WERI-Rb-1 (cell line): ENCODE data around the gene CASP12.

ENCODE experiments used
- DNase-seq: peaks from one replicate; pipeline ENCODE4 v3.0.0-alpha.2; 2020
- H3K27ac ChIP-seq: fragments of 250-450 bp; sonication (Bioruptor Pico); 2 replicates; pipeline ENCODE4 v1.5.1; 2020; ENCODE audit warnings: mild to moderate bottlenecking, moderate library complexity
- H3K27me3 ChIP-seq: fragments of 250-450 bp; sonication (Bioruptor Pico); 2 replicates; pipeline ENCODE4 v1.5.1; 2021; ENCODE audit warnings: mild to moderate bottlenecking, low read depth, moderate library complexity; ENCODE audit not compliant: insufficient read depth, severe bottlenecking
- H3K36me3 ChIP-seq: fragments of 250-450 bp; sonication (Bioruptor Pico); 2 replicates; pipeline ENCODE4 v1.5.1; 2020; ENCODE audit warnings: mild to moderate bottlenecking, moderate library complexity
- H3K4me3 ChIP-seq: 2 replicates; pipeline ENCODE4 v1.5.1; 2011; ENCODE audit warnings: low read depth, mild to moderate bottlenecking, control low read depth, low read length
- H3K9me3 ChIP-seq: fragments of 250-450 bp; sonication (Bioruptor Pico); 2 replicates; pipeline ENCODE4 v1.5.1; 2021; ENCODE audit warnings: mild to moderate bottlenecking, moderate library complexity; ENCODE audit not compliant: severe bottlenecking
- TF ChIP-seq, protein P1 (sequence below): IDR thresholded peaks from 2 replicates; pipeline ENCODE4 v1.5.1; 2011; ENCODE audit warnings: low read depth, mild to moderate bottlenecking, control low read depth, inconsistent platforms, low read length

The CASP12 gene

DNA sequence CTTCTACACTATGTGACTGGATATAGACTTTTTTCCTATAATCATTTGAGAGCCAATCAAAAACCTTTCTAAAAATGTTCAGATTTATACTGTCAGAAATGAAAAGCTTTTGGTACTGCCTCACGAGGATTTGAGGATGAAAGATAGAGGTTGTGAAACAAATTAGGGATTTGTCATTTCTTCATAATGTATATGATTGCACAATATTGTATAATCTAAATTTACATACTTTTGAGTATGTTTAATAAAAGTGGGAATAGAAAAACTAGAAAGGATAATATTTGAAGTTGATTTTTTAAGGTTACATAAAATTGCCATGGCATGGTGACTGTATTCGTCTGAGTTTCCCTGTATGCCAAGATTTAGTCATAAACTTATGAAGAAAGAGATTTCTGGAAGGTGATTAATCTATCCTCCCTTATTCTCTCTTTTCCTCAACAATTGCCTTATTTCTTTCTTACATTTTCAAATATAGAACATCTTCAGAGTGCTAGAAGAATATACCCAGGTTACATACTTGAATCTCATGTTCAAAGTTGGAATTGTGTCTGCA is 56.2 kb downstream of the CASP12 start:
- TF ChIP-seq, protein P1, sequence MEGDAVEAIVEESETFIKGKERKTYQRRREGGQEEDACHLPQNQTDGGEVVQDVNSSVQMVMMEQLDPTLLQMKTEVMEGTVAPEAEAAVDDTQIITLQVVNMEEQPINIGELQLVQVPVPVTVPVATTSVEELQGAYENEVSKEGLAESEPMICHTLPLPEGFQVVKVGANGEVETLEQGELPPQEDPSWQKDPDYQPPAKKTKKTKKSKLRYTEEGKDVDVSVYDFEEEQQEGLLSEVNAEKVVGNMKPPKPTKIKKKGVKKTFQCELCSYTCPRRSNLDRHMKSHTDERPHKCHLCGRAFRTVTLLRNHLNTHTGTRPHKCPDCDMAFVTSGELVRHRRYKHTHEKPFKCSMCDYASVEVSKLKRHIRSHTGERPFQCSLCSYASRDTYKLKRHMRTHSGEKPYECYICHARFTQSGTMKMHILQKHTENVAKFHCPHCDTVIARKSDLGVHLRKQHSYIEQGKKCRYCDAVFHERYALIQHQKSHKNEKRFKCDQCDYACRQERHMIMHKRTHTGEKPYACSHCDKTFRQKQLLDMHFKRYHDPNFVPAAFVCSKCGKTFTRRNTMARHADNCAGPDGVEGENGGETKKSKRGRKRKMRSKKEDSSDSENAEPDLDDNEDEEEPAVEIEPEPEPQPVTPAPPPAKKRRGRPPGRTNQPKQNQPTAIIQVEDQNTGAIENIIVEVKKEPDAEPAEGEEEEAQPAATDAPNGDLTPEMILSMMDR = no peak
- no peak for DNase-seq
- H3K27ac ChIP-seq = no peak overlapping the region
- H3K9me3 ChIP-seq = peaks cover 2% of the 10 kb centered on the region
- H3K4me3 ChIP-seq = no peak overlapping the region
- no peaks in the 10 kb centered on the region for H3K27me3 ChIP-seq
- H3K36me3 ChIP-seq = no peaks in the 10 kb centered on the region

DNA sequence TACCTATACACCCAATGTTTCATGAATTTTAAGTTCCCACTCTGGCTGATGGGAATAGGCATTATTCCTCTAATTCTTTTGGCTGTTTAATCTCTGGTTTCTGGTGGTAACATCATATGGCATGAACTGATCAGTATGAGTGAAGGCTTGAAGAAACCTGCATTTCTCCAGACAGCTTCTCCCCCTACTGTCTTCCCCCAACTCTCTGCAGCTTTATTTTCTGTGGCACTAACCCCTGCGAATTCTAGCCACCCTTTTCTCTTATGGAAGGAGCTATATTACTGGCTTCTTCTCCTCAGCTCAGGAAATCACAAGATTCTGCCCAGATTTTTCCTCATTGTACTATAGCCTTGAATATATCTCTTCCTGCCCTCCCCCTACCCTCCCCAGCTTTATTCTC is 57.1 kb downstream of the CASP12 start:
- TF ChIP-seq, protein P1 = no peak
- Histone ChIP-seq H3K36me3 (no peaks in the 10 kb centered on the region), H3K9me3 (peaks cover 2% of the 10 kb centered on the region)

DNA sequence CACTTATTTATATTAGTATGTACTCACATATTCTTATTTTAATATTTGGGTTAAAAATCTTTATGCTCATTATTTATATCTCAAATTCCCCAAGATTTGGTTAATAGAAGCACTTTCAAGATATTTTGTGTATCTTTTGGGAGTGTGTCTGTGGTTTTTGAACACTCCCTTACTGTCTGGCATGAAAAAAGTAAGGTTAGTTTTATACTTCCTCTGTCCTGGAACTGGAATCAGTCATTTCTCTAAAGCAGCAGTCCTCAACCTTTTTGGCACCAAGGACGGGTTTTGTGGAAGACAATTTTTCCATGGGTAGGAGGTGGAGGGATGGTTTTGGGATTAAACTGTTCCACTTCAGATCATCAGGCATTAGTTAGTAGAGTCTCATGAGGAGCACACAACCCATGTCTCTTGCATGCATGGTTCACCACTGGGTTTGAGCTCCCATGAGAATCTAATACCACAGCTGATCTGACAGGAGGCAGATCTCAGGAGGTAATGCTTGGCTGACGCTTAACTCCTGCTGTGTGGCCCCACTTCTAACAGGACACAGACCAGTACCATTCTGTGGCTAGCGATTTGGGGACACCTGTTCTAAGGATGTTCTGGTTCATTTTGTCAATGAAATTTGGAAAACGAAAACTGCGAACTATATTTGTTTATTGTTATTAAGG is 60.2 kb downstream of the CASP12 start:
- Histone ChIP-seq H3K4me3 (no peak overlapping the region), H3K27ac (no peak overlapping the region), H3K27me3 (no peaks in the 10 kb centered on the region), H3K36me3 (no peaks in the 10 kb centered on the region), H3K9me3 (peaks cover 2% of the 10 kb centered on the region)
- DNase-seq = no peak
- TF ChIP-seq, protein P1 = no peak

More for the DNA sequence above, 57.1 kb downstream of the CASP12 start:
- no peaks in the 10 kb centered on the region for H3K27me3 ChIP-seq
- no peak overlapping the region for H3K4me3 ChIP-seq
- no peak for DNase-seq
- H3K27ac ChIP-seq = no peak overlapping the region

DNA sequence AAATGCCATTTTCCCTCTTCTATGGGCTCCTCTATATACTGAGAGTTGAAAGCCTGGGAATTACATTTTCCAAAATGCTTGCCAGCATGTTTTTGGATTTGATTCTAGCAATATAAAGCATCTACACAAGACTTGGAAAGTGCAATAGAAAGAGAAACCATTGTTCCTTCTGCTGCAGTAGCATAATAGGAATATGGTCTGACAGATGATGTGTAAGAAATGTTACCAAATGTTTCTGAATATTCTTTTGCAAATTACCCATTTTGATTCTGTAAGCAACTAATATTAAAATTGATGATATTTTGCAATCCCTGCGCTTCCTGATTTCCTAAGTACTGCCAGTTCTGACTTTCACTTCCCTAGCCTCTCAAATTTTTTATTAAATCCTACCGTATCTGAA is 61.6 kb downstream of the CASP12 start:
- Histone ChIP-seq H3K27me3 (no peaks in the 10 kb centered on the region), H3K27ac (no peak overlapping the region), H3K4me3 (no peak overlapping the region), H3K36me3 (no peaks in the 10 kb centered on the region), H3K9me3 (peaks cover 2% of the 10 kb centered on the region)
- TF ChIP-seq, protein P1 = no peak
- no peak for DNase-seq
